Measurements from ENCODE around the gene GRM1. TPM values are rescaled to one million over a fixed set of nuclear protein-coding genes. Genes with fewer than 3 reads are reported as not detected.

GRM1 gene
- total and polyA plus RNA-seq, 2 of the 4 experiments (the other 2 are of a cell fraction): not detected

DNA sequence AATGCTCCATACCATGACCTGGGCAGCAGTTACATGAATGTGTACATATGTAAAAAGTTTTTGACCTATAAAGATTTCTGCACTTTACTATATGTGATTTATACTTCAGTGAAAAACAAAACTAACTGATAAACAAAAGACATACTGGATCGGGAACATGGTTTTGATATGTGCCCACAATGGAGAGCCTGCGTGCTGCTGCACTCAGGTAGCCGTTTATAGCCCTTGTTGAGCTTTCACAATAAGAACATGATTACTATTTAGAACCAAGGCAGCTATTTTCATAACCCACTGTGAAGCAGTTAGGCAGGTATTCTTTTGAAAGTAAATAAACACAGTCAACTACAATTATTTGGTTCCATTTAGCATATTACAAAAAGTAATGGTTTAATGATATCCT is 318.8 kb downstream of the GRM1 start:
- Histone ChIP-seq H2BK20ac (ENCODE audit: low read depth, low read length) (no peak overlapping the region), H3K27ac (ENCODE audit: insufficient read depth, low read length) (no peak overlapping the region), H3K18ac (ENCODE audit: low read depth, low read length) (no peak overlapping the region), H2BK5ac (ENCODE audit: low read depth, low read length, poor library complexity, severe bottlenecking) (no peak overlapping the region), H2AK5ac (ENCODE audit: low read depth, low read length) (no peak overlapping the region), H3K4me1 (ENCODE audit: control insufficient read depth, insufficient read depth, low read length) (no peaks in the 10 kb centered on the region), H4K91ac (ENCODE audit: insufficient read depth, low read depth, low read length) (no peak overlapping the region), H3K27me3 (ENCODE audit: control insufficient read depth, insufficient read depth, low read length) (no peaks in the 10 kb centered on the region), H3K4me2 (ENCODE audit: low read depth, low read length) (no peak overlapping the region), H3K36me3 (ENCODE audit: control insufficient read depth, insufficient read depth, low read length) (no peaks in the 10 kb centered on the region), H2BK15ac (ENCODE audit: low read depth, low read length) (no peak overlapping the region), H3K4ac (ENCODE audit: low read depth, low read length) (no peak overlapping the region), H2BK120ac (ENCODE audit: low read depth, low read length) (no peak overlapping the region), H3K56ac (ENCODE audit: extremely low read depth, insufficient read depth, low read length) (no peak overlapping the region), H3K79me1 (ENCODE audit: low read depth in 1 of 2, low read length in 2 of 2) (no peaks in the 10 kb centered on the region), H4K8ac (ENCODE audit: low read depth in 2 of 2, low read length in 2 of 2) (no peak overlapping the region), H3K9ac (ENCODE audit: low read depth, low read length) (no peak overlapping the region), H3K9me1 (ENCODE audit: insufficient read depth, low read length) (no peaks in the 10 kb centered on the region), H3K4me3 (ENCODE audit: insufficient read depth, low read depth, low read length) (no peak overlapping the region), H4K5ac (ENCODE audit: low read depth, low read length) (no peak overlapping the region), H4K20me1 (ENCODE audit: insufficient read depth, low read length) (no peaks in the 10 kb centered on the region), H3K23ac (ENCODE audit: low read depth, low read length) (no peak overlapping the region), H3K9me3 (ENCODE audit: control insufficient read depth, insufficient read depth, low read length) (no peaks in the 10 kb centered on the region), H2AK9ac (replicated peaks; ENCODE audit: low read depth, low read length, poor library complexity) (no peak overlapping the region), H2AFZ (replicated peaks; ENCODE audit: low read length, poor library complexity) (no peak overlapping the region), H3K14ac (replicated peaks; ENCODE audit: low read depth, low read length) (no peak overlapping the region)
- DNase-seq: no peak
- ATAC-seq (ENCODE audit: low read depth): no peak
- WGBS, 2 experiments (ENCODE audit: extremely low coverage in 2 of 2, insufficient read length in 1 of 2): no CpG with 5 or more reads among the region's 3 CpGs
- dilution Hi-C loops (cut with HindIII; ENCODE audit: low sequenced_read_pairs, unreplicated experiment) (no loop called here), intact Hi-C loops (cut with micrococcal nuclease) (no loop called here), in situ Hi-C loops (cut with MboI; ENCODE audit: low sequenced_read_pairs) (no loop called here)
- POLR2A ChIA-PET (ENCODE audit: unreplicated experiment): no interaction called here
- CTCF ChIA-PET: no interaction called here
- TF ChIP-seq RCOR1 (IDR thresholded peaks at IDR 0.05; ENCODE audit: insufficient replicate concordance, low read length): no peak
- no peak for TF ChIP-seq MAZ (IDR thresholded peaks at IDR 0.05; ENCODE audit: borderline replicate concordance, low read depth, low read length)
- TF ChIP-seq CTCF (conservative IDR thresholded peaks at IDR 0.05; ENCODE audit: low read depth, low read length): no peak
- no peak for TF ChIP-seq BHLHE40 (IDR thresholded peaks at IDR 0.05; ENCODE audit: low read depth, low read length)
- TF ChIP-seq MAFK (IDR thresholded peaks at IDR 0.05; ENCODE audit: low read depth, low read length): no peak
- TF ChIP-seq SMC3 (IDR thresholded peaks at IDR 0.05; ENCODE audit: low read depth, low read length): no peak
- TF ChIP-seq RFX5 (IDR thresholded peaks at IDR 0.05; ENCODE audit: low read depth, low read length): no peak
- TF ChIP-seq USF2 (IDR thresholded peaks at IDR 0.05; ENCODE audit: low read depth, low read length): no peak
- TF ChIP-seq FOS (IDR thresholded peaks at IDR 0.05; ENCODE audit: low read depth, low read length): no peak
- TF ChIP-seq RAD21 (IDR thresholded peaks at IDR 0.05; ENCODE audit: low read length): no peak
- TF ChIP-seq POLR2A (IDR thresholded peaks at IDR 0.05; ENCODE audit: low read depth, low read length): no peak
- no peak for TF ChIP-seq MXI1 (IDR thresholded peaks at IDR 0.05; ENCODE audit: borderline replicate concordance, low read depth, low read length)
- no TSS peak for BruUV-seq (replicated peaks)

Data from IMR-90 (cell line).